K562 (cell line): ENCODE data around the gene TBRG1. TPM values are rescaled to one million over a fixed set of nuclear protein-coding genes. Genes with fewer than 3 reads are reported as not detected.

Source experiments
- BHLHE40 ChIP-seq: IDR thresholded peaks from 2 replicates; pipeline ENCODE4 v1.6.1; 2011; ENCODE audit warnings: low read length, improper control_type of control experiment
- CAMTA2 ChIP-seq: fragments of 250-450 bp; sonication (Bioruptor Pico); conservative IDR thresholded peaks from 2 replicates; pipeline ENCODE4 v1.5.1; 2022
- CREB3L1 ChIP-seq: fragments of 450-650 bp; IDR thresholded peaks from 2 replicates; pipeline ENCODE4 v1.6.1; 2014; ENCODE audit warnings: low read depth, mild to moderate bottlenecking, moderate library complexity, borderline replicate concordance
- DLX4 ChIP-seq: fragments of 250-450 bp; sonication (Bioruptor Pico); IDR thresholded peaks from 2 replicates; pipeline ENCODE4 v1.6.1; 2021; ENCODE audit warnings: mild to moderate bottlenecking
- FIP1L1 ChIP-seq: fragments of 200-400 bp; formaldehyde crosslinking; IDR thresholded peaks from 2 replicates; pipeline ENCODE4 v1.6.1; 2018; ENCODE audit warnings: mild to moderate bottlenecking, low read depth, low read length; ENCODE audit not compliant: poor library complexity, severe bottlenecking
- KLF13 ChIP-seq: fragments of 450-650 bp; IDR thresholded peaks from 2 replicates; pipeline ENCODE4 v1.6.1; 2016; ENCODE audit warnings: missing genetic modification characterization, low read depth, mild to moderate bottlenecking, missing compliant biosample characterization, moderate library complexity, borderline replicate concordance
- NELFE ChIP-seq: IDR thresholded peaks from 2 replicates; pipeline ENCODE4 v1.6.1; 2011; ENCODE audit warnings: mild to moderate bottlenecking; ENCODE audit not compliant: insufficient read depth, insufficient read length
- RHOXF2B ChIP-seq: fragments of 250-450 bp; sonication (Bioruptor Pico); conservative IDR thresholded peaks from 2 replicates; pipeline ENCODE4 v1.5.1; 2021
- SIX5 ChIP-seq, 2 experiments: IDR thresholded peaks; 2 replicates each; pipeline ENCODE4 v1.6.1; 2011; ENCODE audit warnings: low read length in 2 of 2, borderline replicate concordance in 1 of 2, low read depth in 1 of 2, mild to moderate bottlenecking in 1 of 2, moderate library complexity in 1 of 2; ENCODE audit not compliant: insufficient read depth in 1 of 2
- SP1 ChIP-seq: sonication (generic); formaldehyde crosslinking; IDR thresholded peaks from 2 replicates; pipeline ENCODE4 v1.8.1; 2022; ENCODE audit warnings: mild to moderate bottlenecking, missing genetic modification reagents
- SUPT5H ChIP-seq: fragments of 450-650 bp; IDR thresholded peaks from 2 replicates; pipeline ENCODE4 v1.6.1; 2016
- TAL1 ChIP-seq: fragments of 450-650 bp; IDR thresholded peaks from 2 replicates; pipeline ENCODE4 v1.6.1; 2016; ENCODE audit warnings: mild to moderate bottlenecking
- THAP7 ChIP-seq: fragments of 250-450 bp; sonication (Bioruptor Pico); IDR thresholded peaks from 2 replicates; pipeline ENCODE4 v1.5.0; 2021
- ZFP30 ChIP-seq: fragments of 250-450 bp; sonication (Bioruptor Pico); IDR thresholded peaks from 2 replicates; pipeline ENCODE4 v1.8.0; 2022; ENCODE audit warnings: moderate library complexity, mild to moderate bottlenecking, inconsistent platforms, borderline replicate concordance
- ZNF121 ChIP-seq: sonication (generic); formaldehyde crosslinking; conservative IDR thresholded peaks from 2 replicates; pipeline ENCODE4 v1.8.0; 2022; ENCODE audit warnings: missing genetic modification reagents
- ZNF184 ChIP-seq: sonication (generic); formaldehyde crosslinking; IDR thresholded peaks from 2 replicates; pipeline ENCODE4 v1.5.0; 2020; ENCODE audit warnings: missing genetic modification reagents
- ZNF318 ChIP-seq, 2 experiments: fragments of 450-650 bp; IDR thresholded peaks; 2 replicates each; pipeline ENCODE4 v1.6.1; 2016; ENCODE audit warnings: mild to moderate bottlenecking in 2 of 2, borderline replicate concordance in 1 of 2, low read depth in 1 of 2, moderate library complexity in 1 of 2
- ZNF583 ChIP-seq: fragments of 250-450 bp; sonication (Bioruptor Pico); IDR thresholded peaks from 2 replicates; pipeline ENCODE4 v1.4.0; 2020
- ZNF707 ChIP-seq: fragments of 250-450 bp; sonication (Bioruptor Pico); conservative IDR thresholded peaks from 2 replicates; pipeline ENCODE4 v1.8.0; 2022; ENCODE audit warnings: inconsistent platforms, mild to moderate bottlenecking, moderate library complexity
- polyA plus RNA-seq, 8 experiments: library from polyadenylated mRNA; depleted of rRNA in 4 of 8; stranded (reverse) in 5 of 8; unstranded in 3 of 8; fragments of >200 nt; fragmentation: Nextera tagmentation in 2 of 8; fragmentation: Illumina TruSeq in 1 of 8; extraction: Ambion mirVana in 2 of 8; extraction: Trizol in 1 of 8; gene quantifications; 2 replicates each; pipeline versions ENCODE4 v1.2.1 to v1.2.3, GENCODE V29; 2011 to 2014; ENCODE audit warnings: inconsistent platforms in 1 of 8, missing spikeins in 1 of 8
- total RNA-seq, 7 experiments: library from RNA; depleted of rRNA in 6 of 7; stranded (reverse); fragments of >200 nt in 6 of 7; fragmentation: Illumina TruSeq in 2 of 7; extraction: Trizol in 2 of 7; gene quantifications; 2 replicates each; pipeline versions ENCODE4 v1.2.1 to v1.2.3, GENCODE V29; 2011 to 2021; ENCODE audit warnings: low replicate concordance in 1 of 7

The TBRG1 gene
- total and polyA plus RNA-seq, 9 of the 15 experiments (the other 6 are each of a cell fraction or from before 2014, with no cell fraction given) = 8.7 to 30.0 (median 20.2) TPM

- TF ChIP-seq ZNF318 (IDR thresholded peaks at IDR 0.05; ENCODE audit: borderline replicate concordance in 1 of 2, low read depth in 1 of 2) (no peak), FIP1L1 (no peak), KLF13 (tag) (no peak), DLX4 (CRISPR knock-in tag) (no peak), SUPT5H (no peak), THAP7 (no peak), ZNF121 (CRISPR knock-in tag) (no peak), ZFP30 (CRISPR knock-in tag) (no peak), SP1 (CRISPR knock-in tag) (no peak), CREB3L1 (no peak), ZNF707 (CRISPR knock-in tag) (no peak), SIX5 (IDR thresholded peaks at IDR 0.05; ENCODE audit: borderline replicate concordance in 1 of 2, insufficient read depth in 1 of 2, low read depth in 1 of 2, low read length in 2 of 2) (no peak), ZNF184 (no peak), RHOXF2B (no peak), ZNF583 (CRISPR knock-in tag) (no peak), CAMTA2 (CRISPR knock-in tag) (no peak), BHLHE40 (peak; percentile 53; the same call in 1 of the 2 replicates), TAL1 (peak; percentile 96), NELFE (no peak)
Observed at GRCh38 chr11:124667601-124668000, 44.9 kb downstream of the TBRG1 start (continued).
